Testis (tissue), 2 donors: ENCODE data around the gene GABBR2.

Experiments used
- CTCF ChIP-seq, 3 experiments: fragments of 450-650 bp in 2 of 3; fragments of 200-600 bp in 1 of 3; sonication (generic) in 1 of 3; IDR thresholded peaks; one replicate each; pipeline ENCODE4 v1.5.1; 2016 to 2019; ENCODE audit warnings: antibody characterized with exemption in 3 of 3, mild to moderate bottlenecking in 2 of 3, moderate library complexity in 1 of 3
- POLR2A ChIP-seq: fragments of 450-650 bp; IDR thresholded peaks from one replicate; pipeline ENCODE4 v1.6.1; 2017; ENCODE audit warnings: antibody characterized with exemption, mild to moderate bottlenecking, moderate library complexity

DNA sequence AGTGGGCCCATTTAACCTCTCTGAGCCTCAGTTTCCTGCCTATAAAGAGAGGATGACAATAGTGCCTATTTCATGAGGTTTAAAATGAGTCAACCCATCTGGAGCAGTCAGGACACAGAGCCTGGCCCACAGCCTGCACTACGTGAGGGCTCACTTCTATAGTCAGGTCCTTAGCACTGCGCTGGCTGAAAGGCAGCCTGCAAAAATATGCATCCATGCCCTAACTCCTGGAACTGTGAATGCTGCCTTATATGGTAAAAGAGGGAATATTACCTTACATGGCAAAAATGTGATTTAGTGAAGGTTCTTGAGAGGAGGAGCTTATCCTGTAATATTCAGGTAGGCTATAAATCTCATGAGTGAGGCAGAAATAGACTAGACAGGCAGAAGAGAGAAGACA lies 98.5 kb downstream of the GABBR2 start:
- TF ChIP-seq CTCF (IDR thresholded peaks at IDR 0.05), result no peak
- no peak for TF ChIP-seq POLR2A
